Coronary artery (tissue), 2 donors: ENCODE results near the gene CAMK2D.

Experiments used
- DNase-seq: peaks from one replicate; pipeline ENCODE4 v3.0.0-alpha.2; 2017; ENCODE audit warnings: low spot score
- H3K27ac ChIP-seq, 2 donors: fragments of 200-600 bp; sonication (generic); one replicate each; pipeline ENCODE4 v1.5.1; 2016 to 2019
- H3K4me3 ChIP-seq: fragments of 200-600 bp; sonication (generic); 2 replicates; pipeline ENCODE4 v1.5.1; 2016; ENCODE audit warnings: mild to moderate bottlenecking, moderate library complexity
- TF ChIP-seq, protein P1 (sequence below): fragments of 200-600 bp; sonication (generic); IDR thresholded peaks from one replicate; pipeline ENCODE4 v1.5.1; 2019; ENCODE audit warnings: antibody characterized with exemption

Gene CAMK2D

DNA sequence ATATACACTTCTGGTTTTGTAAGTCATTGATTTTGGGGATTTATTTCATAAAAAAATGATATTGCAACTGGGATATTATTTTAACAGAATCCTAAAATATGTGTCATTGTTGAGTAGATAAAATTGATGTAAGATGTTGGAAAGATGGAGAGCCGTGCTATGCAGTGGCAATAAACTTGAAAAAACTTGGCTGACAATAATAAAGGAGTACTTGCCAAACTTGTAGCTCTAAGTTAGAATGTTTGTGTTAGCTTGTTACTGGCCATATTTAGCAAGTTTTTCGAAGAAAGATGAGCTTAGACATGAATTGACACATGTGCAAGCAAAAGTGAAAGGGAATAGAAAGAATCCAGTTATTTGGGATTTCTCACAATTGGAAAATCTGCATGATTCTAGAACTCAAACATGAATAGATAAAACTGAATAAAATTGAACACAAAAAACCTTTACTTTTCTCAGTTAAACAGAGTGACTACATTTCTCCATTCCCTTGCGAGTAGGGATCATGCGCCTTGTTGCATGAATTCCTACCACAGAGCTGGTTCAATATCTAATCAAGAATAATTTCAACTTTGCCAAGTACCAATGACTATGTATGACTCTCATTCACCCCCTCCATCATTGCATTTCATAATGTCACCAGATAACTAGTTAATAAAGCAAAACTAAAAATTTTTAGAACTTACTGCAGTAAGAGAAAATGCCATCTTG is 327.8 kb downstream of the CAMK2D start:
- no peak overlapping the region for H3K4me3 ChIP-seq
- peak overlapping the region; percentile 0 to 23 for H3K27ac ChIP-seq
- TF ChIP-seq, protein P1, sequence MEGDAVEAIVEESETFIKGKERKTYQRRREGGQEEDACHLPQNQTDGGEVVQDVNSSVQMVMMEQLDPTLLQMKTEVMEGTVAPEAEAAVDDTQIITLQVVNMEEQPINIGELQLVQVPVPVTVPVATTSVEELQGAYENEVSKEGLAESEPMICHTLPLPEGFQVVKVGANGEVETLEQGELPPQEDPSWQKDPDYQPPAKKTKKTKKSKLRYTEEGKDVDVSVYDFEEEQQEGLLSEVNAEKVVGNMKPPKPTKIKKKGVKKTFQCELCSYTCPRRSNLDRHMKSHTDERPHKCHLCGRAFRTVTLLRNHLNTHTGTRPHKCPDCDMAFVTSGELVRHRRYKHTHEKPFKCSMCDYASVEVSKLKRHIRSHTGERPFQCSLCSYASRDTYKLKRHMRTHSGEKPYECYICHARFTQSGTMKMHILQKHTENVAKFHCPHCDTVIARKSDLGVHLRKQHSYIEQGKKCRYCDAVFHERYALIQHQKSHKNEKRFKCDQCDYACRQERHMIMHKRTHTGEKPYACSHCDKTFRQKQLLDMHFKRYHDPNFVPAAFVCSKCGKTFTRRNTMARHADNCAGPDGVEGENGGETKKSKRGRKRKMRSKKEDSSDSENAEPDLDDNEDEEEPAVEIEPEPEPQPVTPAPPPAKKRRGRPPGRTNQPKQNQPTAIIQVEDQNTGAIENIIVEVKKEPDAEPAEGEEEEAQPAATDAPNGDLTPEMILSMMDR: no peak
- no peak for DNase-seq

DNA sequence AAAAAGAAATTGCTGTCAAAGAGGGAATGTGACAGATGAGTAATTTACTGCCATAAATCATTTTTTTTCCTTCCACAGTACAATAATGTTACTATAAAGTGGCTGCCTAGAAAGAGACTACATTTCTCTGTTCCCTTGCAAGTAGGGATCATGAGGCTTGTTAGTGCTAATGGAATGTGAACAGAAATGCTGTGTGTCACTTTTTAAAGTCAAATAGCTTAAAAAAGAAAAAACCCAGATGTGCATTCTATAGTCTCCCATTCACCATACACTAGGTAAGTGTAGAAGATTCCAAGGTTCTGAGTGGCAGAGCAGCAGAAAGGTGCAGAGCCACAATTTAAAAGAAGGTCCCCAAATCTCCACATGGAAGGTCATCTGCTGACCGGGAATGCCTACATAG is 328.4 kb downstream of the CAMK2D start:
- H3K27ac ChIP-seq: no peak overlapping the region
- TF ChIP-seq, protein P1: no peak

DNA sequence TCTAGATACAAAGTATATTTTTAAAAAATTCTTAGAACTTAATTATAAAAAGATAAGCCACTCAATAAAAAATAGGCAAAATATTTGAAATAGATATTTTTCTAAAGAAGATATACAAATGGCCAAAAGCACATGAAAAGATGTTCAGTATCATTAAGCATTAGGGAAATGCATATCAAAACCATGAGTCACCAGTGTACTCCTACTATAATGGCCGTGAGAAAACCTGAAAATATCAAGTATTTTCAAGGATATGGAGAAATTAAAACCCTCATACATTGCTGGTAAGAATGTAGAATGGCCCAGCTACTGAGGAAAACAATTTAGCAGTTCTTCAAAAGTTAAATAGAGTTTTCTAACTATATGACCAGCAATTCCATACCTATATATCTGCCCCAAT is 337.9 kb downstream of the CAMK2D start:
- H3K27ac ChIP-seq: no peak overlapping the region
- no peak for DNase-seq
- TF ChIP-seq, protein P1: no peak
- H3K4me3 ChIP-seq: no peak overlapping the region

More for the DNA sequence above, 328.4 kb downstream of the CAMK2D start:
- no peak overlapping the region for H3K4me3 ChIP-seq
- no peak for DNase-seq

DNA sequence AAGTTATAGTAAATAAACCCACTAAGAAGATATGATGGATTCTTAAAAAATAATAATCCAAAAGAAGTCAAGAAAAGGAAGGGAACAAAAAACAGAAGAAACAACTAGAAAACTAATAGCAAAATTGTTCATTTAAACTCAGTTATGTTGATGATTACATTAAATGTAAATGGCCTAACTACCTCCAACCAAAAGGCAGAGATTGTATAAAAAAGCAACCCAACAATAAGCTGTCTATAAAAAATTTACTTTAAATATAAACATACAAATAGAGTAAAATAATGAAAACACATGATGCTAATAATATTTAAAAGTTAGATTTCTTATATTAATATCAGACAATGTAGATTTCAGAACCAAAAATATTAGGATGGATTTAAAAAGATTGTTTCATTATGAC is 340.6 kb downstream of the CAMK2D start:
- TF ChIP-seq, protein P1: no peak
- DNase-seq: no peak
- Histone ChIP-seq H3K4me3 (no peak overlapping the region), H3K27ac (no peak overlapping the region)

DNA sequence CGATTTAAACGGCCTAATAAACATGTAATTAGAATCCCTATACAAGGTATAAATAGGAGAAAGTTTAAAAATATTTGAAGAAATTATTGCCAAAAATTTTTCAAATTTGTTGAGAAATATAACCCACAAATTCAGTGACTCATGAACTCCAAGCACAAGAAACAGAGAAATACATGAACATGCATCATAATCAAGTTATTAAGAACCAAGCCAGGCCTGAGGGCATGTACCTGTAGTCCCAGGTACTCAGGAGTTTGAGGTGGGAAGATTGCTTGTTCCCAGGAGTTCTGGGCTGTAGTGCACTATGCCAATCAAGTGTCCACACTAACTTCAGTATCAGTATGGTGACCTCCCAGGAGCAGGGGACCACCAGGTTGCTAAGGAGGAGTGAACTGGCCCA is 341.9 kb downstream of the CAMK2D start:
- H3K27ac ChIP-seq: no peak overlapping the region
- DNase-seq: no peak
- TF ChIP-seq, protein P1: no peak
- H3K4me3 ChIP-seq: no peak overlapping the region

DNA sequence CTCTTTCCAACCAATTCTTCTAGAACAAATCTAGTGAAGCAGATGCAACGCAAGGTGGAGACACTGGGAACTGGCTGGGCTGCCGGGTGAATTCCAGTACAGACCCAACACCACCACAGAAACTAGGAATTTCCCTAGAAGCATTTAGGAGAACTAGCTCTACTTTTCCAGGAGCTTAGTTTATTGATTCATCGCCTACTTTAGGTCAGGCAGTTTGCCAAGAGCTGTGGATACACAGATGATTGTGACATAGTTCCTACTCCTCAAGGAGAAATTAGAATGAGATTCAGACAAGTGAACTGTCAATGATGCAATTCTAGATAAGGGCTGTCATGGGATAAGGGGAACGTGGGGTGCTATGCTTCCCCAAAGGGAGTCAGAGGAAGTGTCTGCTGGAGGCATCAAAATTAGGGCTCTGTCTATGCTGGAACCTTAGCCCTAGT is 350.0 kb downstream of the CAMK2D start:
- H3K4me3 ChIP-seq: no peak overlapping the region
- DNase-seq: no peak
- no peak overlapping the region for H3K27ac ChIP-seq
- TF ChIP-seq, protein P1: no peak

DNA sequence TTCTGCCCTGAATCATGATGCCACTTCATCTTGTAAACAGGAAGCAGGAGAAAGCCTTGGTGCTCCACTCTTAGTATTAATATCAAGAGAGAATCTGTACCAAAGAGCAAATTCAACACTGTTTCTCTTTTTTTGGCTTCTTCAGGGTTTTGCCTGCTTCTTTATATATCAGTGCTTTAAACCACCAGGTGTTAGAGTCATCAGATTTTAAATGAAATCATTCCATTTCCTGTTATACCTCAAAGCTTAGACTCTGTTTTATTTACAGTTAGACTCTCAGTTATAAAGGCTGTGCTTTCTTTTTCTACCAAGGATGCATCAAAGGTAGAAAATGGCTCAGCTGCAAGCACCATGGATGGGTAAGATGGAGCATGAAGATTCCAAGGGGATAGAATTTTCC is 350.9 kb downstream of the CAMK2D start:
- H3K27ac ChIP-seq: no peak overlapping the region
- no peak overlapping the region for H3K4me3 ChIP-seq
- TF ChIP-seq, protein P1: no peak
- DNase-seq: no peak
